GM08714 (cell line): ENCODE results near the gene U2AF1L4.

Experiments used
- H3K4me3 ChIP-seq: fragments of 200-500 bp; sonication (Bioruptor generic); 2 replicates; pipeline ENCODE4 v1.5.1; 2014; ENCODE audit warnings: mild to moderate bottlenecking, low read length, inconsistent platforms
- ZNF274 ChIP-seq: IDR thresholded peaks from 2 replicates; pipeline ENCODE4 v1.6.1; 2012; ENCODE audit warnings: mild to moderate bottlenecking, low read depth, low read length

Gene U2AF1L4

GRCh38 chr19:35723671-35724070 is 21.5 kb downstream of the U2AF1L4 start:
- no peak for TF ChIP-seq ZNF274
- no peak overlapping the region for H3K4me3 ChIP-seq

GRCh38 chr19:35722897-35723296 is 22.3 kb downstream of the U2AF1L4 start:
- no peak overlapping the region for H3K4me3 ChIP-seq
- TF ChIP-seq ZNF274: no peak

DNA sequence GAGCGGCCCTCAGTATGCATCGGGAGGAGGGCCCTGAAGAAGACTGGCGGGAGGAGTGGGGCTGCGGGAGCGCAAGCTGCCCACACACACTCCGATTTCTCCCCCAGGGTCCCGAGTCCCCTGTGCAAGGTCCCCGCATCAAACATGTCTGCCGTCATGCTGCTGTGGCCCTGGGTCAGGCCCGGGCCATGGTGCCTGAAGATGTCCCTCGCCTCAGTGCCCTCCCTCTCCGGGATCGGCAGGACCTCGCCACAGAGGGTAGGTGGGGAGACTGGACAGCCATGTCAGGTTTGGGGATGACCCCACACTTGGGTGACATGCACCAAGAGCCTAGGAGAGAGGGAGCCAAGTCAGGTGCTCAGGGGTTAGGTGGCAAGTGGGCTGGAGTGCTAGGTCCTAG is 22.8 kb downstream of the U2AF1L4 start:
- TF ChIP-seq ZNF274: no peak
- H3K4me3 ChIP-seq: no peak overlapping the region

DNA sequence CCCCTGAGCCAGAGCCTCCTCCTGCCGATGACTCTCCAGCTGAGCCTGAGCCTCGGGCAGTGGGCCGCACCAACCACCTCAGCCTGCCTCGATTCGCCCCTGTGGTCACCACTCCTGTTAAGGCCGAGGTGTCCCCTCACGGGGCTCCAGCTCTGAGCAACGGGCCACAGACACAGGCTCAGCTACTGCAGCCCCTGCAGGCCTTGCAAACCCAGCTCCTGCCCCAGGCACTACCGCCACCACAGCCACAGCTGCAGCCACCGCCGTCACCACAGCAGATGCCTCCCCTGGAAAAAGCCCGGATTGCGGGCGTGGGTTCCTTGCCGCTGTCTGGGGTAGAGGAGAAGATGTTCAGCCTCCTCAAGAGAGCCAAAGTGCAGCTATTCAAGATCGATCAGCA is 23.8 kb downstream of the U2AF1L4 start:
- H3K4me3 ChIP-seq: no peak overlapping the region
- TF ChIP-seq ZNF274: no peak

GRCh38 chr19:35720648-35721047 is 24.6 kb downstream of the U2AF1L4 start:
- no peak overlapping the region for H3K4me3 ChIP-seq
- TF ChIP-seq ZNF274: no peak

- no peak for TF ChIP-seq ZNF274
- no peak overlapping the region for H3K4me3 ChIP-seq
Measured at GRCh38 chr19:35720163-35720524, 25.1 kb downstream of the U2AF1L4 start.

DNA sequence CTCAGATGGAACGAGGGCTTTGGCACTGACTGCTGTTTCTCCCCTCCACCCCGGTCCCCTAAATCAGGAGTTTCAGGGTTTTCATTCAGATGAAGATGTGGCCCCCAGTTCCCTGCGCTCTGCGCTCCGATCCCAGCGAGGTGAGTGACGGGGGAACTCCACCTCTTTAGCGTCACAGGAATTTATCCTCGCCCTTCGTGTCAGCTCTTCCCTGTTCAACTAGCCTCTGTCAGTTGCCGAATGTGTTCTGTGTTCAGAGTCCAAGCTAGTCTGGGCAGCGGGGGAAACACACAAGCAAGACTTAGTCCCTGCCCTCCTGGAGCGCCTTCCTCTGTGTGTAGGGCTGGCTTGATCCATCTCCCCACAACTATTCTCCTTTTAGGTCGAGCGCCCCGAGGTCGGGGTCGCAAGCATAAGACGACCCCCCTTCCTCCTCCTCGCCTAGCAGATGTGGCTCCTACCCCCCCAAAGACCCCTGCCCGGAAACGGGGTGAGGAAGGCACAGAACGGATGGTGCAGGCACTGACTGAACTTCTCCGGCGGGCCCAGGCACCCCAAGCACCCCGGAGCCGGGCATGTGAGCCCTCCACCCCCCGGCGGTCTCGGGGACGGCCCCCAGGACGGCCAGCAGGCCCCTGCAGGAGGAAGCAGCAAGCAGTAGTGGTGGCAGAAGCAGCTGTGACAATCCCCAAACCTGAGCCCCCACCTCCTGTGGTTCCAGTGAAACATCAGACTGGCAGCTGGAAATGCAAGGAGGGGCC is 25.6 kb downstream of the U2AF1L4 start:
- no peak for TF ChIP-seq ZNF274
- H3K4me3 ChIP-seq: peak overlapping the region; percentile 83; the same call in 1 of the 2 replicates

DNA sequence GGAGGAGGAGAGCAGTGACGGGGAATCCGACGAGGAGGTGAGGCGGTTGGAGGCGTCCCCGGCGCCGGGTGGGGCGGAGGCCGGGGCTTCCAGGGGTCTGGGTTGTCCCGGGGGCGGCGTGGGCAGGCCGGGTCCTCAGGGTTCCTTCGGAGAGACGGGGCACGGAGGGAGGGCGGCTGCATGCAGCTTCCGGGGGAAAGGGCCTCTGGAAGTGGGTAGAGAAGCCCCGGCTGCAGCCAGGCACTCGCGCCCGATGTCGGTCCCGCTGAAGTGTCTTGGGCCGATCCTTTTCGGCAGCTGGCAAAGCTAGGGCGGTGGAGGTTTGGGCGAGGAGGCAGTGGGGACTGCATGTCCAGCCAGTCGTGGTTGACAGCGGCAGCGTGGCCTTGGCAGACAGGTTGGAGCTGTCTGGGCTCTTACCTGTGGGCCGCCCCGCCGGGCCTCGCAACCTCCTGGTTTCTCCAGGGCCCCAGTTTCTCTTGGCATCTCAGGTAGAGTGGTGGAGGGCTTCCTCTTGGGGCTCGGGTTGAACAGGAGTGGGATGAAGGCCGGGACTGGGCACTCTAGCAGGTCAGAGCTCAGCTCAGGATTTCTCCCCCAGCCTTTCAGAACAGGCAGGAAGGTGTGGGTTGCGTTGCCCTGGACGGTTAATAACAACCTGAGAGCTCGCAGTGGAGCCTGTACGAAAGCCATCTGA is 26.7 kb downstream of the U2AF1L4 start:
- peak overlapping the region; percentile 83 for H3K4me3 ChIP-seq
- TF ChIP-seq ZNF274: no peak

DNA sequence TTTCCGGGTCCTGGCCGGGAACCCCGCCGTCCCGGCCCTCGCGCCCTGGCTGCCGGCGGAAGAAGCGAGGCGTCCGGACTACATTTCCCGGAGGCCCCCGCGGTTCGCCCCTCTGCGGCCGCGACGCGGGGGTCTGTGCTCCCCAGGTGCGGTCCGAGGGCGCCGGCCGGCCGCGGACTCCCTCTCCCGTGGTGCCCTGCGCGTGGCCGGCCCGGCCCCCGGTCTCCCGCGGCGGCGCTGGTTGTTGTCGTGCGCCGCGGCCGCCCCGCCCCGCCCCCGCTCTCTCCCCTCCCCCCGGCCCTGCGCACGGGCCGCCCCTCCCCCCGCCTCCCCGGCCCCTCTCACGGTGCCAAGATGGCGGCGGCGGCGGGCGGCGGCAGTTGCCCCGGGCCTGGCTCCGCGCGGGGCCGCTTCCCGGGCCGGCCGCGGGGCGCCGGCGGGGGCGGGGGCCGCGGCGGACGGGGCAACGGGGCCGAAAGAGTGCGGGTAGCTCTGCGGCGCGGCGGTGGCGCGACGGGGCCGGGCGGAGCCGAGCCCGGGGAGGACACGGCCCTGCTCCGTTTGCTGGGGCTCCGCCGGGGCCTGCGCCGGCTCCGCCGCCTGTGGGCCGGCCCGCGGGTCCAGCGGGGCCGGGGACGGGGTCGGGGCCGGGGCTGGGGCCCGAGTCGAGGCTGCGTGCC is 27.4 kb downstream of the U2AF1L4 start, which contains the start of gene KMT2B:
TSS of gene KMT2B (plus strand) at position 339 of the 680 bp plus-strand sequence. CDS start at position 355, 16 bp downstream.
- peak within 1 kb of the TSS; percentile 84 for H3K4me3 ChIP-seq
- no peak for TF ChIP-seq ZNF274

DNA sequence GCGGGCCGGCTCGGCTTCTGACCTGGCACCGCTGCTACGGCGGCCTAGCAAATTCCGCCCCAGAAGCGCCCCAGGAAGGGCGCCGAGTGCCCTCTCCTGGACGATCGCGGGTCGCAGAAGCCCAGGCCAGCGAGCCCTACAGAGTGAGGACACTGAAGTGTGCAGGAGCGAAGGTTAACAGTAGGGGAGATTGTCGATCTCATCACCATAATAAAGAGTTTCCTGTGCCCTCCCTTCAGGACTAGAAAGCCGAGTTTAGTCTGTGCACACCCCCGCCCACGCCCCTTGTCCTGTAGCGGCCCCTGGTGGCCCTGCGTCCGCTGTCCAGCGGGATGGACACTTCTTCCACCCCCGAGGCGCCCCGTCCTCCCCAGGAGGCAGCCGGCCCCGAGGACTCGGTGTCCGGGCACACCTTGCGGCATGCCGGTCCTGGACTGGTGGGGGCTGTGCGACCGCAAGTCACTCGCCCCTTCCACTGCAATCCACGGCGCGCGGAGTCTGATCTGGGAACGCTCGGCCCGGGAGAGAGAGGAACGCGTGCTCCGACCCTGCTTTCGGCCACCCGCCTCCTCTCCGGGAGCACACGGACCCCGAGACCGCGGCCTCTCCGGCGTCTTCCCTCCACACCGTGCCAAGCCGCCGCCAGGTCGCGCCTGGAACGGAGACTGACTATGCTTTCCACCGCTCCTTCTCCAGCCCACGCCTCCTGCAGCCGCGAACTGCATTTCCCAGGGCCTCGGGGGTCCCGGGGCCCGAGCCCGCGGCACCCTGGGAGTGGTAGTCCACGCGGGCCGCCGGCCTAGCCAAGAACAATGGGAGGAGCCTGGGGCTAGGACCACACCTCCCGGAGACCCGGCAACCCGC is 28.2 kb downstream of the U2AF1L4 start:
- no peak for TF ChIP-seq ZNF274
- peak overlapping the region; percentile 84 for H3K4me3 ChIP-seq

- TF ChIP-seq ZNF274: no peak
- peak overlapping the region; percentile 84 for H3K4me3 ChIP-seq
Measured at GRCh38 chr19:35715981-35716800, 29.0 kb downstream of the U2AF1L4 start.

DNA sequence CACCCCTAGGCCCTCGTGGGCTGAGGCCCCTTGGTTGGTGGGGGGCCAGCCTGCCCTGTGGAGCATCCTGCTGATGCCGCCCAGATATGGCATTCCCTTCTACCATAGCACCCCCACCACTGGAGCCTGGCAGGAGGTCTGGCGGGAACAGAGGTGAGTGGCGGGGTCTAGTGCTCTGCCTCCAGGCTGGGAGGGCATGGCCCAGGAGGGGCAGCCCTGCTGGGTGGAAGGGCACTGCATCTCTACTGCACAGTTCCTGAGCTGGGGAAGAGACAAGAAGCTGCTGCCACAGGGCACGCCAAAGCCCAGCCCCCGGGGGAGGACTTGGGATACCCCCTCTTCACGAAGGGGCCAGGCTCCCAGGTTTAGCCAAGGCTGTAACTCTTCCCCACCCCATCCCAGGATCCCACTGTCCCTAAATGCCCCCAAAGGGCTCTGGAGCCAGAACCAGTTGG is 29.8 kb downstream of the U2AF1L4 start:
- H3K4me3 ChIP-seq: peak overlapping the region; percentile 84; the same call in 1 of the 2 replicates
- TF ChIP-seq ZNF274: no peak

DNA sequence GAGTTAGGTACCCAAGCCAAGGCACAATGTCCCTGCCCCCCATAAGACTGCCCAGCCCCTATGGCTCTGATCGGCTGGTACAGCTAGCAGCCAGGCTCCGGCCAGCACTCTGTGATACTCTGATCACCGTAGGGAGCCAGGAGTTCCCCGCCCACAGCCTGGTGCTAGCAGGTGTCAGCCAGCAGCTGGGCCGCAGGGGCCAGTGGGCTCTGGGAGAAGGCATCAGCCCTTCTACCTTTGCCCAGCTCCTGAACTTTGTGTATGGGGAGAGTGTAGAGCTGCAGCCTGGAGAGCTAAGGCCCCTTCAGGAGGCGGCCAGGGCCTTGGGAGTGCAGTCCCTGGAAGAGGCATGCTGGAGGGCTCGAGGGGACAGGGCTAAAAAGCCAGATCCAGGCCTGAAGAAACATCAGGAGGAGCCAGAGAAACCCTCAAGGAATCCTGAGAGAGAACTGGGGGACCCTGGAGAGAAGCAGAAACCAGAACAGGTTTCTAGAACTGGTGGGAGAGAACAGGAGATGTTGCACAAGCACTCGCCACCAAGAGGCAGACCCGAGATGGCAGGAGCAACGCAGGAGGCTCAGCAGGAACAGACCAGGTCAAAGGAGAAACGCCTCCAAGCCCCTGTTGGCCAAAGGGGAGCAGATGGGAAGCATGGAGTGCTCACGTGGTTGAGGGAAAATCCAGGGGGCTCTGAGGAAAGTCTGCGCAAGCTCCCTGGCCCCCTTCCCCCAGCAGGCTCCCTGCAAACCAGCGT is 30.4 kb downstream of the U2AF1L4 start:
- H3K4me3 ChIP-seq: peak overlapping the region; percentile 49; the same call in 1 of the 2 replicates
- no peak for TF ChIP-seq ZNF274
